Calu3 (cell line): ENCODE measurements around the gene APRT. TPM values are rescaled to one million over a fixed set of nuclear protein-coding genes. Genes with fewer than 3 reads are reported as not detected.

Experiments
- BruUV-seq: library from RNA; stranded (reverse); fragments of 400-500 nt; replicated peaks from 2 replicates; lab custom pipeline; 2021; lab: Mats Ljungman, UMichigan
- CTCF ChIA-PET: fragments of 300-600 bp; sonication (Branson Sonifier 250); formaldehyde crosslinking; loops from one replicate; lab custom pipeline; 2022; ENCODE audit warnings: antibody characterized with exemption; lab: Charles Lee
- DNase-seq: peaks from one replicate; pipeline ENCODE4 v3.0.0; 2022
- H3K27ac Mint-ChIP-seq: one replicate; pipeline ENCODE4 v1.8.0; 2022; ENCODE audit warnings: mixed read lengths; ENCODE audit not compliant: unreplicated experiment
- H3K27me3 Mint-ChIP-seq: one replicate; pipeline ENCODE4 v1.8.0; 2022; ENCODE audit warnings: mixed read lengths; ENCODE audit not compliant: unreplicated experiment
- H3K36me3 Mint-ChIP-seq: one replicate; pipeline ENCODE4 v1.8.0; 2022; ENCODE audit warnings: mild to moderate bottlenecking, moderate library complexity, mixed read lengths; ENCODE audit not compliant: insufficient read depth, unreplicated experiment
- H3K4me1 Mint-ChIP-seq: one replicate; pipeline ENCODE4 v1.8.0; 2022; ENCODE audit warnings: mild to moderate bottlenecking, low read depth, mixed read lengths; ENCODE audit not compliant: unreplicated experiment
- H3K4me3 Mint-ChIP-seq: one replicate; pipeline ENCODE4 v1.8.0; 2022; ENCODE audit warnings: mild to moderate bottlenecking, low read depth, moderate library complexity, mixed read lengths; ENCODE audit not compliant: unreplicated experiment
- H3K9me3 Mint-ChIP-seq: one replicate; pipeline ENCODE4 v1.8.0; 2022; ENCODE audit warnings: low read depth, mixed read lengths; ENCODE audit not compliant: unreplicated experiment
- CTCF ChIP-seq: fragments of 200-600 bp; IDR thresholded peaks from one replicate; pipeline ENCODE4 v1.8.0; 2022; ENCODE audit warnings: antibody characterized with exemption; ENCODE audit not compliant: unreplicated experiment
- intact Hi-C: fragments of 100-400 bp; cut with micrococcal nuclease; formaldehyde crosslinking; loops from one replicate; pipeline ENCODE4 v1.10.0; 2022; ENCODE audit not compliant: unreplicated experiment
- total RNA-seq: library from RNA; stranded (reverse); gene quantifications from 2 replicates; pipeline ENCODE4 v1.2.3, GENCODE V29; 2022

The APRT gene
- total RNA-seq, 1 experiment from 2014 or later, result 203 TPM

- CTCF ChIA-PET, result interaction anchor here (1.2 to 4.8 kb wide), 6 partner anchors 10 to 453 kb away, joined by 3 to 26 read pairs (median 6); no protein-coding TSS in a partner anchor
- Mint-ChIP-seq H3K27ac (peak overlapping the region; percentile 14), H3K36me3 (peaks cover 55% of the 10 kb centered on the region), H3K27me3 (no peaks in the 10 kb centered on the region), H3K4me1 (peaks cover 61% of the 10 kb centered on the region), H3K4me3 (peak overlapping the region; percentile 11), H3K9me3 (no peaks in the 10 kb centered on the region)
- BruUV-seq, result no TSS peak
- intact Hi-C loops, result no loop called here
- TF ChIP-seq CTCF, result no peak
- DNase-seq, result peak; percentile 78
These were observed 48.1 kb downstream of the APRT start for GRCh38 chr16:88763502-88764053.

GRCh38 chr16:88762941-88763340 is 48.8 kb downstream of the APRT start:
- Mint-ChIP-seq H3K4me3 (peak overlapping the region; percentile 11), H3K27me3 (no peaks in the 10 kb centered on the region), H3K9me3 (no peaks in the 10 kb centered on the region), H3K36me3 (peaks cover 52% of the 10 kb centered on the region), H3K27ac (peak overlapping the region; percentile 14), H3K4me1 (peaks cover 64% of the 10 kb centered on the region)
- CTCF ChIA-PET, result interaction anchor here (0.6 to 4.8 kb wide), 6 partner anchors 11 to 453 kb away, joined by 3 to 26 read pairs (median 6); no protein-coding TSS in a partner anchor
- intact Hi-C loops, result no loop called here
- DNase-seq, result no peak
- no peak for TF ChIP-seq CTCF
- BruUV-seq, result no TSS peak

GRCh38 chr16:88762258-88762870 is 49.4 kb downstream of the APRT start:
- H3K27me3 Mint-ChIP-seq, result no peaks in the 10 kb centered on the region
- no peak for TF ChIP-seq CTCF
- peak overlapping the region; percentile 43 for H3K4me3 Mint-ChIP-seq
- no peak overlapping the region for H3K27ac Mint-ChIP-seq
- no peak for DNase-seq
- intact Hi-C loops, result no loop called here
- peaks cover 58% of the 10 kb centered on the region for H3K4me1 Mint-ChIP-seq
- BruUV-seq, result no TSS peak
- peaks cover 46% of the 10 kb centered on the region for H3K36me3 Mint-ChIP-seq
- H3K9me3 Mint-ChIP-seq, result no peaks in the 10 kb centered on the region
- CTCF ChIA-PET, result interaction anchor here (0.6 to 4.8 kb wide), 7 partner anchors 10 to 454 kb away, joined by 3 to 26 read pairs (median 5); no protein-coding TSS in a partner anchor

GRCh38 chr16:88761830-88762229 is 49.9 kb downstream of the APRT start:
- H3K36me3 Mint-ChIP-seq, result peaks cover 46% of the 10 kb centered on the region
- CTCF ChIA-PET, result interaction anchor here (0.6 to 4.8 kb wide), 5 partner anchors 9 to 24 kb away, joined by 4 to 26 read pairs (median 5); no protein-coding TSS in a partner anchor
- H3K4me3 Mint-ChIP-seq, result peak overlapping the region; percentile 43
- no TSS peak for BruUV-seq
- peak; percentile 48 for DNase-seq
- H3K27ac Mint-ChIP-seq, result no peak overlapping the region
- H3K4me1 Mint-ChIP-seq, result peaks cover 53% of the 10 kb centered on the region
- no peaks in the 10 kb centered on the region for H3K9me3 Mint-ChIP-seq
- intact Hi-C loops, result no loop called here
- H3K27me3 Mint-ChIP-seq, result no peaks in the 10 kb centered on the region
- no peak for TF ChIP-seq CTCF
